ENCODE results near the gene ANAPC10.

DNA sequence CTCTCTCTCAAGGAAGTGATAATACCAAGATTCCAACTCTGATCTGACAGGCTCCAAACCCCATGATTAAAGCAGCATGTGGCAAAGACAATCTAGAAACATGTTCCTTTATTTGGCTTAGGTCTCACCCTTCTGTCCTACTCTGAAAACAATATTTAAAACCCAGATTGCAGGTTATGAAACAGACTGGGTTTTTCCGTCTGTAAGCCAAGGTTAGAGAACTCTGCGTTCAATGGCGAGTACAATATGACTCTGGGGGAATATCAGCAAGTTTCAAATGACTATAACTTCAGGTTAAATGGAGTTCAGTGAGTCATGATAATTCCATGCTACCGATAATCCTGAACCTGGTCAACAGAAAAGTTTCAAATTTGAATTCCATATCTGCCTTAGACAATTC lies 50.8 kb downstream of the ANAPC10 start:
- no peak for TF ChIP-seq POLR2AphosphoS5 (IDR thresholded peaks at IDR 0.05; ENCODE audit: low read depth, low read length)
- TF ChIP-seq POLR2A (IDR thresholded peaks at IDR 0.05; ENCODE audit: low read depth, low read length), result no peak
- TF ChIP-seq SPI1 (IDR thresholded peaks at IDR 0.05; ENCODE audit: low read depth, low read length), result no peak
